ENCODE data around the gene BRI3BP. TPM values are rescaled to one million over a fixed set of nuclear protein-coding genes. Genes with fewer than 3 reads are reported as not detected.
"Not testable (repeated sequence)": the region's sequence is repeated elsewhere in the genome, so short reads cannot be mapped to it uniquely, and the experiment has no call there.

The BRI3BP gene
- total RNA-seq, 2 donors from 2014 or later = 3.4 to 8.6 TPM

DNA sequence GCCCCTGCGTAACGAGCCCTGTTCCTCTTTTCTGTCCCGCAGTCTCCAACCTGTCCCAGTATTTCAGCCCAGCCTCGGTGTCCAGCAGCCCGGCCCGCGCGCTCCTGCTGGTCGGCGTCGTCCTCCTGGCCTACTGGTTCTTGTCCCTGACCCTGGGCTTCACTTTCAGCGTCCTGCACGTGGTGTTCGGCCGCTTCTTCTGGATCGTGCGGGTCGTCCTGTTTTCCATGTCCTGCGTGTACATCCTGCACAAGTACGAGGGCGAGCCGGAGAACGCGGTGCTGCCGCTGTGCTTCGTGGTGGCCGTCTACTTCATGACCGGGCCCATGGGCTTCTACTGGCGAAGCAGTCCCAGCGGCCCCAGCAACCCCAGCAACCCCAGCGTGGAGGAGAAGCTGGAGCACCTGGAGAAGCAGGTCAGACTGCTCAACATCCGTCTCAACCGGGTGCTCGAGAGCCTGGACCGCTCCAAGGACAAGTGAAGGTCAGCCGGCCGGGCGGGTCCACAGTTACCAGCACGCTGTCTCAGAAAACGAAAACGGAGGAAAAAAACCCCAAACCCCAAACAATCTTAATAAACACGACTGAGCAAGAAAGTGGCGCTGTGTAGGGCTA, 31.6 kb downstream of the BRI3BP start:
- WGBS = 94% methylated on average over 43 of the region's 43 CpGs

DNA sequence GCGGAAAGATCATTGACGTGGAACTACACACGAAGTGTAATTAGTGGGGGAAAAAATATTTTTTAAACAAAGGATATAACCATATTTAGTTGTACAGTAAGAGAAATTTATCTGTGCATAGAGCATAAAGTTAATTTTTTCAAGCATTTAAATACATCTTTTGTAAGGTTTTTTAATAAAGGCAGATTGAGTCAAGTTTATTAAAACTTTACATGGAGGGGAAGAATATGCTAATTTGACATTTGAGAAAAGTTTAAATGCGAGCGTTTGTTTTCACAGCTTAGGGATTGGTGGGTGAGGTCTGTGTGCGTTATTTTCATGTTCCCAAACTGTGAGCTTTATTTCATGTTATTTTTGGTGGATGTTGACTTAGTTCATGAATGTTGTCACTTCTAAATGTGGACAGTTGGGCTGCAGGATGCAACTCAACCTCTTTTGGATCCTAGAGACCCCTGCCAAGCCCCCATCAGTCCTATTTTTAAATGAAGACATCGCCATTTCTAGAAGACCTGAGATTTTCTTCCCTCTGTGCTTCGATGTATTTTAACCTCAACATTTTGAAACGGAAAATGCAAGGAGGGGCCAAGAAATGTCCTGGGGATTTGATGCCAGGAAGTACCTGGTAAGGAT, 32.3 kb downstream of the BRI3BP start:
- TF ChIP-seq POLR2AphosphoS5 (IDR thresholded peaks at IDR 0.05) (no peak), POLR2A (IDR thresholded peaks at IDR 0.05) (no peak)
- TF ChIP-seq, protein P1, sequence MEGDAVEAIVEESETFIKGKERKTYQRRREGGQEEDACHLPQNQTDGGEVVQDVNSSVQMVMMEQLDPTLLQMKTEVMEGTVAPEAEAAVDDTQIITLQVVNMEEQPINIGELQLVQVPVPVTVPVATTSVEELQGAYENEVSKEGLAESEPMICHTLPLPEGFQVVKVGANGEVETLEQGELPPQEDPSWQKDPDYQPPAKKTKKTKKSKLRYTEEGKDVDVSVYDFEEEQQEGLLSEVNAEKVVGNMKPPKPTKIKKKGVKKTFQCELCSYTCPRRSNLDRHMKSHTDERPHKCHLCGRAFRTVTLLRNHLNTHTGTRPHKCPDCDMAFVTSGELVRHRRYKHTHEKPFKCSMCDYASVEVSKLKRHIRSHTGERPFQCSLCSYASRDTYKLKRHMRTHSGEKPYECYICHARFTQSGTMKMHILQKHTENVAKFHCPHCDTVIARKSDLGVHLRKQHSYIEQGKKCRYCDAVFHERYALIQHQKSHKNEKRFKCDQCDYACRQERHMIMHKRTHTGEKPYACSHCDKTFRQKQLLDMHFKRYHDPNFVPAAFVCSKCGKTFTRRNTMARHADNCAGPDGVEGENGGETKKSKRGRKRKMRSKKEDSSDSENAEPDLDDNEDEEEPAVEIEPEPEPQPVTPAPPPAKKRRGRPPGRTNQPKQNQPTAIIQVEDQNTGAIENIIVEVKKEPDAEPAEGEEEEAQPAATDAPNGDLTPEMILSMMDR (IDR thresholded peaks at IDR 0.05) = no peak
- intact Hi-C loops (cut with DNase I) = no loop called here

More for the DNA sequence above, 31.6 kb downstream of the BRI3BP start:
- intact Hi-C loops (cut with DNase I) = no loop called here
- TF ChIP-seq, protein P1 (IDR thresholded peaks at IDR 0.05) = no peak
- TF ChIP-seq POLR2A (IDR thresholded peaks at IDR 0.05) (no peak), POLR2AphosphoS5 (IDR thresholded peaks at IDR 0.05) (no peak)
- Histone ChIP-seq H3K9me3 (no peaks in the 10 kb centered on the region), H3K4me3 (no peak overlapping the region), H3K27me3 (replicated peaks; ENCODE audit: insufficient read depth) (no peaks in the 10 kb centered on the region), H3K36me3 (no peaks in the 10 kb centered on the region), H3K27ac (no peak overlapping the region), H3K4me1 (replicated peaks) (no peaks in the 10 kb centered on the region)
- no peak for DNase-seq (ENCODE audit: low spot score)

DNA sequence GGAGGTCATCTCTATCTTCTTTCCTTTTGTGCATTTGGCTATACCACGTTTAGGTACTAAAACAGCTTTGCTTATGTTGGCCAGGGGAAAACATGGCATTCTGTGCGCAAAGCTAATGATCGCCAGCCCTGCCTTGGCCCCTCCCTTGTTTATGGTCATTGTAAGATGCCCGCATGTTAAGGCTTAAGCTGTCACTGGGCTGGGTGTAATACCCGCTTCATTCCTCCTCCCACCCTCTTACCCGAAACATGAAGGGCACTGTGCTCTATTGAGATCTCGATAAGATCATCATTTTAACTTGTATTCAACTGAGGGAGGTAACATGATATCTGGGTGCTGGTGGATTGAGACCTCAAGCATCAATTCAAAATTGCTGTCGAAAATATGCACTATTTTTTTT, 34.7 kb downstream of the BRI3BP start:
- Histone ChIP-seq H3K27ac (no peak overlapping the region), H3K27me3 (replicated peaks; ENCODE audit: insufficient read depth) (no peaks in the 10 kb centered on the region), H3K4me3 (no peak overlapping the region), H3K9me3 (no peaks in the 10 kb centered on the region), H3K36me3 (no peaks in the 10 kb centered on the region), H3K4me1 (replicated peaks) (no peaks in the 10 kb centered on the region)
- TF ChIP-seq, protein P1 (IDR thresholded peaks at IDR 0.05) = no peak
- TF ChIP-seq POLR2A (IDR thresholded peaks at IDR 0.05) (no peak), POLR2AphosphoS5 (IDR thresholded peaks at IDR 0.05) (no peak)
- WGBS = 94% methylated on average over 8 of the region's 8 CpGs
- intact Hi-C loops (cut with DNase I) = no loop called here
- no peak for DNase-seq (ENCODE audit: low spot score)

More for the DNA sequence above, 32.3 kb downstream of the BRI3BP start:
- no peak overlapping the region for H3K27ac ChIP-seq
- no peaks in the 10 kb centered on the region for H3K4me1 ChIP-seq (replicated peaks)
- H3K4me3 ChIP-seq = no peak overlapping the region
- no peaks in the 10 kb centered on the region for H3K9me3 ChIP-seq
- 85% methylated on average over 9 of the region's 9 CpGs for WGBS
- H3K27me3 ChIP-seq (replicated peaks; ENCODE audit: insufficient read depth) = no peaks in the 10 kb centered on the region
- no peak for DNase-seq (ENCODE audit: low spot score)
- H3K36me3 ChIP-seq = no peaks in the 10 kb centered on the region

DNA sequence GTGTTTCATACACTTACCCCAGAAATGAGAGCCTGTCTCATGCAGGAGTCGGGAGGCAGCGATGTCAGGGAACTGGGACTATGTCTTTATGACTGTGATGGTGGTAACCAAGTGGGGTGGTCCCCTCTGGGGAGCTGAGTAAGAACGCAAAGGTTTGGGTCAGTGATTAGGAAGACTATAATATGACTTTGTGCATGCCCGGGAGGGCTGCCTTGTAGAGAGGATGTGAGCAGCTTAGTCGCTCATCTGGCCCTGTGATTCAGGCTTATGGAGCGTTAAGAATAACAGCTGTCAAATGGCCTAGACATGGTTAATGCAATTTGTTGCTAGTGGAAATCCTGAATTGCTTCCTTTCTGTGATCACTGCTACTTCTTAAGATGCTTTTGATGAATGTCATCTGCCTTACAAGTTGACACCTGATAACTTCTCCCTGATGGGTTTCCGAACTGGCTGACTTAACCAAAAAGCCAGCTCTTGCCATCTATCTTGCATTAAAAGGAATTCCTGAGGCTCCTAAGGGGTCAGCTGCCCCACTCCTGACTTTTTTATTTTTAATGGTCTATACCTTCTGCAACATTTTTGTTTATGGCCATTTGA, 36.4 kb downstream of the BRI3BP start:
- no peak for DNase-seq (ENCODE audit: low spot score)
- Histone ChIP-seq H3K9me3 (no peaks in the 10 kb centered on the region), H3K4me3 (no peak overlapping the region), H3K4me1 (replicated peaks) (no peaks in the 10 kb centered on the region), H3K36me3 (no peaks in the 10 kb centered on the region), H3K27me3 (replicated peaks; ENCODE audit: insufficient read depth) (no peaks in the 10 kb centered on the region), H3K27ac (no peak overlapping the region)
- intact Hi-C loops (cut with DNase I) = no loop called here
- 87% methylated on average over 7 of the region's 7 CpGs for WGBS
- TF ChIP-seq, protein P1 (IDR thresholded peaks at IDR 0.05) = no peak
- TF ChIP-seq POLR2AphosphoS5 (IDR thresholded peaks at IDR 0.05) = no peak

DNA sequence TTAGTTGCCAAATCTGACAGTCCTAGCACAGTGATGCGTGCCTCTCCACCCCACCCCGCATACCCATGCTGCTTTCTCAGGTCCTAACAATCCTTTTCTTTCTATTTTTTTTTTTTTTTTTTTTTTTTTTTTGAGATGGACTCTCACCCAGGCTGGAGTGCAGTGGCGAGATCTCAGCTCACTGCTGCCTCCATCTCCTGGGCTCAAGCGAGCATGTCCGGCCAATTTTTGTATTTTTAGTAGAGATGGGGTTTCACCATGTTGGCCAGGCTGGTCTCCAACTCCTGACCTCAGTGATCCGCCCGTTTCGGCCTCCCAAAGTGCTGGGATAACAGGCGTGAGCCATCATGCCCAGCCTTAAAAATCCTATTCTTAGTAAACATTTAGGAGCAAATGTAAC, 38.0 kb downstream of the BRI3BP start:
- DNase-seq (ENCODE audit: low spot score); H3K4me3 ChIP-seq; intact Hi-C loops (cut with DNase I); H3K27ac ChIP-seq; H3K4me1 ChIP-seq (replicated peaks); H3K9me3 ChIP-seq; H3K36me3 ChIP-seq; H3K27me3 ChIP-seq (replicated peaks; ENCODE audit: insufficient read depth): not testable (repeated sequence)
- 68% methylated on average over 9 of the region's 9 CpGs for WGBS

Data from prostate gland (tissue), 2 donors.